ENCODE results near the gene NLGN3.

NLGN3 gene

GRCh38 chrX:71144651-71145050, at the start of gene NLGN3:
Gene NLGN3 (plus strand): TSS chrX:71144841. CDS start chrX:71147750, 2,909 bp downstream.
- DNase-seq: no peak

- no peak for DNase-seq
Measured at GRCh38 chrX:71095033-71095432, 49.6 kb upstream of the NLGN3 start.

GRCh38 chrX:71095555-71095980, 49.1 kb upstream of the NLGN3 start, which contains the start of gene FOXO4:
Gene FOXO4 (plus strand): TSS chrX:71095851. CDS start chrX:71096529, 678 bp downstream.
- peak; percentile 90 for DNase-seq

GRCh38 chrX:71095981-71096759, 48.5 kb upstream of the NLGN3 start:
- no peak for DNase-seq

GRCh38 chrX:71096760-71097032, 47.9 kb upstream of the NLGN3 start:
- no peak for DNase-seq

- DNase-seq: peak; percentile 80
Measured at GRCh38 chrX:71098302-71098701, 46.3 kb upstream of the NLGN3 start.

- DNase-seq: no peak
Measured at GRCh38 chrX:71098951-71099506, 45.6 kb upstream of the NLGN3 start.

GRCh38 chrX:71099736-71100135, 44.9 kb upstream of the NLGN3 start:
- DNase-seq: no peak

- no peak for DNase-seq
Measured at GRCh38 chrX:71100581-71101505, 43.8 kb upstream of the NLGN3 start.

GRCh38 chrX:71102292-71102691, 42.3 kb upstream of the NLGN3 start:
- no peak for DNase-seq

- peak; percentile 60 for DNase-seq
Measured at GRCh38 chrX:71103110-71103983, 41.3 kb upstream of the NLGN3 start.

- no peak for DNase-seq
Measured at GRCh38 chrX:71105628-71106027, 39.0 kb upstream of the NLGN3 start.

GRCh38 chrX:71106427-71106826, 38.2 kb upstream of the NLGN3 start, which contains the start of gene CXorf65:
Gene CXorf65 (minus strand): TSS chrX:71106740. CDS start chrX:71106556, 184 bp downstream.
- peak; percentile 29 for DNase-seq

- no peak for DNase-seq
Measured at GRCh38 chrX:71107245-71107644, 37.4 kb upstream of the NLGN3 start.

- peak; percentile 59 for DNase-seq
Measured at GRCh38 chrX:71107762-71108360, 36.8 kb upstream of the NLGN3 start.

- DNase-seq: no peak
Measured at GRCh38 chrX:71109051-71109450, 35.6 kb upstream of the NLGN3 start.

GRCh38 chrX:71111141-71111843, 33.3 kb upstream of the NLGN3 start, which contains the start of gene IL2RG:
Gene IL2RG (minus strand): TSS chrX:71111577. CDS start chrX:71111539, 38 bp downstream.
- DNase-seq: peak; percentile 79

GRCh38 chrX:71111921-71112431, 32.7 kb upstream of the NLGN3 start:
- DNase-seq: no peak

- no peak for DNase-seq
Measured at GRCh38 chrX:71117358-71117757, 27.3 kb upstream of the NLGN3 start.

- DNase-seq: peak; percentile 89
Measured at GRCh38 chrX:71118032-71118984, 26.3 kb upstream of the NLGN3 start, which contains the start of gene MED12. Gene MED12 (plus strand): TSS chrX:71118596. CDS start chrX:71118755, 159 bp downstream.
